Amygdala (tissue), 56 donors: ENCODE data around the gene KIF1B.
"Not testable (repeated sequence)": the region's sequence is repeated elsewhere in the genome, so short reads cannot be mapped to it uniquely, and the experiment has no call there.

Source experiments
- DNase-seq, 56 donors: peaks; one replicate each; lab custom pipeline; 2025; lab: John Stamatoyannopoulos, UW

The KIF1B gene

GRCh38 chr1:10188133-10188650 is 22.2 kb upstream of the KIF1B start:
- DNase-seq, result no peak

DNA sequence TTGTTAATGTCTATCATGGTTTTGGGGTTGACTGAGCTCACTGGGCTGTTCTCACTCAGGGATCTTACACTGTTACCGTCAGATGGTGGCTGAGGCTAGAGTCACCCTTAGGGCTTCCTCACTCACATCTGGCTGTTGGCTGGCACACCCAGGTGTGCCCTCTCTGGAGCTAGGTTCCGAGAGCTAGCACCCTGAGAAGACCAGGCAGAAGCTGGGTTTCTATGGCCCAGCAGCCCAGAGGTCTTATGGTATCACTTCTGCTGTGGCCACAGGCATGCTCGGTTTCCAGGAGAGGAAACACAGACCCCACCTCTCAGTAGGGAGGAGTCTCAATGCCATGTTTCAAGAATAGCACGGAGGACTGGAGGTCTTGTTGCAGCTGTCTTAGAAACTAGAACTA is 20.7 kb upstream of the KIF1B start:
- DNase-seq, result no peak

GRCh38 chr1:10192263-10192662 is 18.1 kb upstream of the KIF1B start:
- DNase-seq, result no peak

GRCh38 chr1:10193288-10193687 is 17.1 kb upstream of the KIF1B start:
- no peak for DNase-seq

DNA sequence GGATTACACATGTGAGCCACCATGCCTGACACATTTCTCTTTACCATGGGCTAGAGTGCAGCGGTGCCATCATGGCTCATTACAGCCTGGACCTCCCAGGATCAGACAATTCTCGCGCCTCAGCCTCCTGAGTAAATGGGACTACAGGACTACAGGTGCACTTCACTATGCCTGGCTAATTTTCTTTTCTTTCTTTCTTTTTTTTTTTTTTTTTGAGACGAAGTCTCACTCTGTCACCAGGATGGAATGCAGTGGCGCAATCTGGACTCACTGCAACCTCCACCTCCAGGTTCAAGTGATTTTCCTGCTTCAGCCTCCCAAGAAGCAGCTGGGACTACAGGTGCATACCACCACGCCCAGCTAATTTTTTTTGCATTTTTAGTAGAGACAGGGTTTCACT is 14.8 kb upstream of the KIF1B start:
- no peak for DNase-seq

GRCh38 chr1:10196976-10197375 is 13.4 kb upstream of the KIF1B start:
- DNase-seq, result no peak

- no peak for DNase-seq
Measured at GRCh38 chr1:10200620-10201019, 9.8 kb upstream of the KIF1B start.

DNA sequence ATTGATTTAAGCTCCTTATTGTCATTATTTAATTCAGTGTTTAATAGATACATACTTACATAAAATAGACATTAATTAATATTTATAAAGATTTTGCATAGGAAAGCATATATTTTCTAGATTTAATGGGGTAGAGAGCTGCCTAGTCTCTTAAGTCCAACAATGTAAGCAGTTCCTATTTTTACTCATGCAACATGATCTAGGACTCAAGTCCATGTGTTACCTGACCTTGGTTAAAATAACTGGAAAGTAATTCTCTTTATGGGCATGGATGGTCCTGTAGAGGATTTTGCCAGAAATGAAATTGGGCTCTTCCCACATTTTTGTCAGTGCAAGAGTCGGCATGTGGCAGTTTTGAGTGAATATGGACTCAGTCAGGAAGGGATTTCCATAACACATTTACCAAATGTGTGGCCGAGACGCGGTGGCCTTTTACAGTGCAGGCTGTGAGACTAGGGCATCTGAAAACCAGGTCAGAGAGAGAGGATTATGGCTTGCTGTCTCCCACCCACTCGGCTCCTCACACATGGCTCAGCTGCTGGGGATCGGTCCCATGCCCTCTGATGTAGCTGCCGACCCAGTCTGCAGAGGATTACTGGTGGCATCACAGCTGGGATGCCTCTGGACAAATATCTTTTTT is 6.2 kb upstream of the KIF1B start:
- no peak for DNase-seq

- not testable (repeated sequence) for DNase-seq
Measured at GRCh38 chr1:10205206-10205605, 5.2 kb upstream of the KIF1B start.

DNA sequence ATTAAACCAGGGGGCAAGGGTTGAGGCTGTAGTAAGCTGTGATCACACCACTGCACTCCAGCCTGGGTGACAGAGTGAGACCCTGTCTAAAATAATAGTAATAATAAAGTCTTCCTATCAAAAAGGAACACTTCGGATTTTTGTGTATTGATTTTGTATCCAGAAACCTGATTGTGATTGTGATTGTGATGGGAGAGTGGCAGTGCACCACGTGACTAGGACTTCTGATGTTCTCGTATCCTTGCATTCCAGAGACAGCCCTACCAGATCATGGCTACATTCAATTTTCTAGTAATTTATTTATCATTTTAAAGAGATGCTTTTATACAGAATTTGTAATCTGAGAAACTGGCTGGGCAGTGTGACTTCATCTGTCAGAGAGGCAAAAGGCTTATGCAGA is 2.6 kb upstream of the KIF1B start:
- no peak for DNase-seq

DNA sequence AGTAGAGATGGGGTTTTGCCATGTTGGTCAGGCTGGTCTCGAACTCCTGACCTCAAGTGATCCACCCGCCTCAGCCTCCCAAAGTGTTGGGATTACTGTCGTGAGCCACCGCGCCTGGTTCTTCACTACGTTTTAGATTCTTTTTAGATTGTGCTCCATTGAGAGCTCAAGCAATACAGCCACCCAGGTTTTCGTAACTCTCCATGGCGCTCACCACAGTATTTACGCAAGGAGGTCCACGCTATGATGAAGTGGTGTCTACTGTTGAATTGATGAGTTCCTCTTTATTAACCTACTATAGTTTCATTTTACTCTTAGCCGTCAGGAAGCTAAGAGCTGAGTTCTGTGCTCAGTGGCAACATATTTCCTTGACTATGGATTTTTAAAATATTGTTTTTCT is 1.8 kb upstream of the KIF1B start:
- no peak for DNase-seq

DNA sequence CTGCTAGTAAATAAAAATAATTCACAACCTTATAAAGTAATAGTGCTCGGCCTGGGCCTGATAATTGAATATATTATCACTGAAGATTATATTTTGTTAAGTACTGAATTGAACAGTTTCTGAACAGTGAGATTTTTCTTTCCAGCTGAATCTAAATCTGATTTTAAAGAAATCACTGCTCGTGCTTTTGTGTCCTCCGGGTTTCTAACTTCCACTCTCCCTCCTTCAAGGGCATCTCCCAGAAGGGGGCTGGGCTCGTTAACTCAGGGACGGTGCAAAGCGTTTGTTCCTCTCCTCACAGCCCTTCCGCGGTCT is 823 bp upstream of the KIF1B start:
- no peak for DNase-seq

DNA sequence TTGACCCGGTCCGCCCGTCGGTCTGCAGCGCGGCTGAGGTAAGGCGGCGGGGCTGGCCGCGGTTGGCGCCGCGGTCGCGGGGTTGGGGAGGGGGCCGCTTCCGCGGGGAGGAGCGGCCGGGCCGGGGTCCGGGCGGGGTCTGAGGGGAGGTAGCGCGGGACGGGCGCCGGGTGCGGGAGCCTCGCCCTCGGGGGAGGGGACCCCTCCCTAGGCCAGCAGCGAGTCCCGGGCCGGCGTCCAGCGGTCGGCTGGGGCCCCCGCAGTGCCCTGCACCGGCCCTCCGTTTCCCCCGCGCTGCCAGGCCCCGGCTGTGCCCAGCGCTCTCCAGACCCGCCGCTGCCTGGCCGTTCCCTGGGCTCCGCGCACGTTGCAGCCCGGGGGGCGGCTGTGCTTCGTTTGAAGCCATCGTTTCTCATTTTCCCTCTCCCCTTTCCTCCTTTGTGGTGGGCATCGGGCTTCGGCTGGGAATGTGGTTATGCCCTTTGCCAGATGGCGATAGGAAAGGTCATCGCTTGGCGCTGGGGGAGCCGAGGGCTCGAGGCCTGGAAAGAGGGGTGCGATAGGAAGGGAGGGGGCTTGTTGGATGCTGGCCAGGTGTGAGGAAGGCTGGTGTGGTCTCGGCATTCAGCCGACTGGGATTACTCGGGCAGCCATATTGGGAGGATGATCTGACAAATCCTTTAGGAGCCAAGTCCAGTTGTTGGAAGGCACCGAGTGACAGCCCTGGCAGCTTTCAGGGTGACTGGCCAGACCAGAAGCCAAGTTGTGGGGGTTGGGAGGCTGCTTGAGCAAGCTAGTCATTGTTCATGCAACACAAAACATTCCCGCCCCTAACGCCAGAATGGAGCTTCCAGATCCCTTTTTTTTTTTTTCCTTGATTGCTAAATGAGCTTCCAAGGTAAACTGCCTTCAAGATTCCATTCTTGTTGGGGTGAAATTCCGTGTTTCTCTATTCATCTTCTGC is 753 bp downstream of the KIF1B start:
- peak; percentile 33 to 96 (median 85) for DNase-seq

GRCh38 chr1:10211805-10212410 is 1.5 kb downstream of the KIF1B start:
- peak in 18 of 56 donors; percentile 37 to 84 (median 60) for DNase-seq

- DNase-seq, result no peak
Measured at GRCh38 chr1:10212476-10212875, 2.1 kb downstream of the KIF1B start.

DNA sequence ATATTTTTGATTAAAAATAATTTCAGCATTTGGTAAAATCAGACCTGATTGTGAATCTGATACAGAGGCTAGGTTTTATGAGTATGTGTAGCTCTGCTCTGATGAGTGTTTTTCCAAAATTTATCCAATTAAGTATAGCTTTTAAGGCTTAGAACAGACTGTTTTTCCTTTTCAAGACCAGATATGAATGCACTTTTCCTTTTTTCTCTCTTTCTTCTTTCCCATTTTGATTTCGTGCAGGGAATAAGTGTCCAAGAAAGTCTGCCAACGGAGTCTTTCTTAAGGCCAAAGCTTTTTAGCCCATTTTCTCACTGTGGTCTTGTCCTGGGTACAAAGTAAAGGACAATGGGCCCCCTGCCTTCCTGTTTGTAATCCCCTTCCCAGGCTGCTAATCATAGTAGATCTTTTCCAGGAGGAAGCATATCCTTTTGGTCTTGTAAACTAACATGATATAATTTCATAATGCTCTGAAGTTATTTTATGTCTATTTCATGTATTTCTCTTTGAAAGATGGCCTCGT is 2.9 kb downstream of the KIF1B start:
- DNase-seq, result peak in 2 of 56 donors; percentile 3 to 8

DNA sequence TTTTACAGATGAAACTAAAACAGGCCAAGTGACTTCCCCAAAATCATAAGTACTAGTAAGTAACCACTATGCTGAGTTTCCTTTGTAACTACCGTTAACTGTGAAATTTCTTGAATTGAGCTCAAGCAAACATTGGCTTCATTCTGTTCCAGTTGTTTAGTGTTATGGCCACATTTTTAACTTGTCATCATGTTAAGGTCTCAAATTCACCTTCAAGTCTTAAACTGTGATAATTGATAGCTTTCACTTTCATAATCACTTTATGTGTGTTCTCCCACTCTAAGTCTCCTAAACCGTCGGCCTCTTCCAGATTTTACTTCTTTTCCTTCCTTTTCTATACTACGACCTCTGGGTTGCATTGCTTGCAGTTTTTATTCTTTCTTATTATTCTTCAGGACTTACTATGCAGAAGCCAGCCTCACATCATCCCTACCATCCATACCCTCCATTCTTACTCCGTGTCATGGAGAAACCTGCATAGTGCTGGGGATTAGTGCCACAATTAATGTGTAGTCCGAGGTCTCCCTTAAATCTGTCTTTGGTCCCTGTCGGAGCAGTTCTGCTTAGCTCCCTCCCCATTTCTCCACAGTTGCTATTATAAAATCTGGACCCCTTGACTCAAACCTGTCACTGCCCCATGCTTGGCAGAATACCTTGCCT is 5.8 kb downstream of the KIF1B start:
- no peak for DNase-seq

- DNase-seq, result peak in 4 of 56 donors; percentile 1 to 12 (median 6)
Measured at GRCh38 chr1:10217748-10218441, 7.5 kb downstream of the KIF1B start.

GRCh38 chr1:10220200-10220599 is 9.8 kb downstream of the KIF1B start:
- DNase-seq, result no peak

GRCh38 chr1:10220657-10221056 is 10.3 kb downstream of the KIF1B start:
- DNase-seq, result not testable (repeated sequence)
